ENCODE results near the gene YBX3.
"Not testable (repeated sequence)": the region's sequence is repeated elsewhere in the genome, so short reads cannot be mapped to it uniquely, and the experiment has no call there.

Gene YBX3

DNA sequence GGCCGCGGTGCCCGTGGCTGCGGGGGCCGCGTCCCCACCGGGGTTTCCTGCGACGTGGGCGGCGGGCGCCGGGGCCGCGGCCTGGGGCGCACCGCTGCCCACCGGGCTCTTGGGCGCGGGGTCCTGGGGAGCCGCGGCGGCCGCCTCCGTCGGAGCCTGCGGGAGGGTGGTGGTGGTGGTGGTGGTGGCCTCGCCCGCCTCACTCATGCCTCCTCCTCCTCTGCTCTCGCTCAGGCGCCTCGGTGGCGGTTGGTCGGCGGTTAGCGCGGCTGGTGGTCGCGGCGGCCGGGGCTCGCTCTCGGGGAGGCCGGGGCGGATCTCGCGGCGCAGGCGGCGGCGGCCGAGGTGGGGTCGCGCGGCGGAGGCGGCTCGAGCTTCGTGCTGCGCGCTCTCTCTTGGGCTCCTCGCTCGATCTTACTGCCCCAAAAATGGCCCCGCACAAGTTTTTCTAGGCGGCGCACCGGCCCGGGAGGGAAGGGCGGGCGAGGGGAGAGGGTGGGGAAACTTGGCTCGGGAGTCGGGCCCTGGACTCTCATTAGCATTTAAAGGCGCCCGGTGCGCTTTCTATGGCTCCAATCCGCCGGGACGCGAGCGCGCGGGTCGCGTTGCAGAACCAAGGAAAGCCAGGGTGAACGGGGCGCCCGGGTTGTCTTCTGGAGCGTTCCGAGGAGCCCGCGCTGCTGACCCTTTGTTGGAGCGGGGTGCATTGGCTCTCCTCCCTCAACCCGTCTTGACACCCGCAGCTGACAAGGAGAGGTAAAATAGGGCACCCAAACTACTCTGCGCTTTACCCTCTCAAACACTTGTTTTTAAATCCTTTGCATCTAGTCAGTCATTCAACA is at the start of gene YBX3:
TSS of gene YBX3 (minus strand) at position 419 of the 842 bp plus-strand sequence. CDS start at position 207, 212 bp downstream.
- DNase-seq, result peak; percentile 43 to 70

DNA sequence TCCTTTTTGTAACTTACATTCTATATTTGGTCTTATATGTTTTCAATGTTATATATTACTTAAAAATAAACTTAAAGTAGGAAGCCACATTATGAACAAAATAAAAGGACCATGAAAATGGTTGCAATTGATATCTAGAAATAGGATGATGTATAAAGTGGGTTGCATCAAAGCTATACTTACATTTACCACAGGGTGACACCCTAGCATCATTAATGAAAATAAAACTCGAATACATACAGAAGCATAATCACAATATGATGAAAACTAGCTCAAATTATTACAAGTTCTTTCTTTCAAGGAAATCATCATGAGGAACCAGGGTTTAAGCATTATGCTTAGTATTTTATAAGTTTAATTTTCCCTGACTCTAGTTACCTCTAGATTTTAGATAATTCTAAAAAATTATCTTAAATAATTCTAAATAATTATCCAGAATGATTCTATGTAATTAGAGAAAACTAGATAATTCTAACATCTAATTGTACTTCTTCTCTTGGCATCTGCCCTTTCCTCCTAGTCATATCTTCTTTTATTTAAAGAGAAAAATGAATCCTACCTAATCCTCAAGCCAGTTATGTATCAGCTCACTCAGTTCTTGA is 48.1 kb upstream of the YBX3 start:
- no peak for DNase-seq

DNA sequence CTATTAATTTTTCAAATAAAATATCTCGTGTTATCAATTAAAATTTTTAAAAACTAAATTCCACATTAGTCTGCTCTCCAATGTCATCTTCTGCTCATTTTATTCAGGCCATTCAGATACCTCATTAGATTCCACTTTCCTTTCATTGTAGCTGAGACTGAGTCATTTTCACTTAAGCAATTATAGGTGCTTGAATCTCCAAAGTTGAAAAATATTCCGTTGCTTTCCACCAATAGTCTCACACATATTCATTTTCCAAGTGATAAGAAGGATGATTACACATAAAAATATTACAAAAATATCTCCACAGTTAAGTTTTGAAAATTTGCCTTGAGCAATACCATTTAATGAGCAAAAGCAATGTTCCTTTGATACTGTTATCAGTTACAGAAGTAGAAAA is 36.5 kb upstream of the YBX3 start:
- no peak for DNase-seq

DNA sequence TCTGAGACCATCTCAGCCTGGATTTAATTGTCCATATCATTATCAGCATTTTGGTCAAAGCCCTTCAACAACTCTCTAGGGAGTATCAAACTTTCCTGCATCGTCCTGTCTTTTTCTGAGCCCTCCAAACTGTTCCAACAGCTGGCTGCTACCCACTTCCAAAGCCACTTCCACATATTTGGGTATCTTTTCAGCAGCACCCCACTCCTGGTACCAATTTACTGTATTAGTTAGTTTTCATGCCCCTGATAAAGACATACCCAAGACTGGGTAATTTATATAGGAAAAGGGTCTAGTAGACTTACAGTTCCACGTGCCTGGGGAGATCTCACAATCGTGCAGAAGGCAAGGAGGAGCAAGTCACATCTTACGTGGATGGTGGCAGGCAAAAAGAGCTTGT is 33.1 kb upstream of the YBX3 start:
- DNase-seq, result no peak

DNA sequence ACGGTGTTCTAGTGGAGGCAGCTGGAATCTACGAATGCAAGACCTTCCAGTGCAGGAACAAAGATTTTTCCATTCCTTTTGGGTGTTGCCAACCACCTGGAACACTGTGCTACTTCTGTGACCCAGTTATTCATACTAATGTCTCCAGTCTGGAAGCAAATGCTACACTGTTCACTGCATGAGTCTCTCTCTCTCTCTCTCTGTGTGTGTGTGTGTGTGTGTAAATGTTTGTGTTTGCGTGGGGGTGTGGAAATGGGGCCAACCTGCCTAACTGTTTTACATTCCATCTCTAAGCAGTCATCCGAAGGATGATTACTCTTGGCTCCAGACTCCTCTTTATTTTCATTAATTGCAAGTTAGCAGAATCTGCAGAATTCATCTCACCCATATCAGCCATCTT is 29.9 kb upstream of the YBX3 start:
- DNase-seq, result no peak

DNA sequence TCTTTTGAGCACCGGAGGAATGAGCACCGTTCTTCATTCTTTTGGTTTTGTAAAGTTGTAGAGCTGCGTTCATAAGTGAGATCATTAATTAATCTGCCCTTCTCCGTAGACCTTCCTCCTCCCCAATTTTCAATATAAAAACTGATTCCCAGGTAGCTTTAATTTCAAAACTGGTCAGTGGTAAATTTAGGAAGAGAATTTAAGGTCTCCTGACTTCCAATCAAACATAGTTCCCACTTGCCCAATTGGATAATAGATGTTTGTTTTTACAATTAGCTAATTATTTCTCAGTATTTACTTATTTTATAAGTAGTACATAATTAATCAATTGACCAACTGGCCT is 27.2 kb upstream of the YBX3 start:
- DNase-seq, result no peak

DNA sequence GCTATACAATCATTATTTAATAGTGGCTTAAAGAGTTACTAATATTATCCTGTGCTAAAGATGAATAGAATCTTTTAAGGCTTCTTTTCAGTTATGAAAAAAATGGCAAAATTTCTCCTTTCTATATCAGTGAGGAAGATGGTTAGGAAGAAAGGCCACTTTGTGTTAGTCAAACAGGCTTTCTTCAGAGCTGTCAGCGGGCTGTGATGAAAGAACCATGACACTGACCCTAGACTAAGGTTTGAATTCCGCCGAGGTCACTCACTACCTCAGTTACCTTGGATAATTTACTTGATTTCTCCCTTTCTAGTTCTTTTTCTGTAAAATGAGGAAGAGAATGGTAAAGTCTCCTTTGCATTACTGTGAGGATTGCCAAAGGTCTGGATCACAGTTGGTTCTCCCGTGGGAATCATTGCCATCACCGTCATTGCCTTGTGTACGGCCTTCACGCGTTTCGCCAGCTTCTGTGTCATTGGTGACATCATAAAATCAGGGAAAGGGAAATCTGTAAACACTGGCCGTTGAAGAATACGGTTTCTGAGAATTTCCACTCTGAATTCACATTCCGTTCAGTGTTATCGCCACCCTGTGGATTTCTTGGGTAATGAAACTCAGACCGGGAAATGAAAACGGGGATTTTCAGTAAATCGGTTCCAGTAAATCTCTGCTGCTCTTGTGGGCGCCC is 26.7 kb upstream of the YBX3 start:
- DNase-seq, result peak; percentile 59 to 67

DNA sequence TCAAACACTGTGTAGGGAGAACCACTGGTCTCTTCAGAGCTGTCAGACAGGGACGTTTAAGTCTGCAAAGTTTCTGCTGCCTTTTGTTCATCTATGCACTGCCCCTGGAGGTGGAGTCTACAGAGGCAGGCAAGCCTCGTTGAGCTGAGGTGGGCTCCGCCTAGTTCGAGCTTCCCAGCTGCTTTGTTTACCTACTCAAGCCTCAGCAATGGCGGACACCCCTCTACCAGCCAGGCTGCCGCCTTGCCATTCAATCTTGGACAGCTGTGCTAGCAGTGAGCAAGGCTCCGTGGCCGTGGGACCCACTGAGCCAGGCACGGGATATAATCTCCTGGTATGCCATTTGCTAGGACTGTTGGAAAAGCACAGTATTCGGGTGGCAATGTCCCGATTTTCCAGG is 24.6 kb upstream of the YBX3 start:
- no peak for DNase-seq

DNA sequence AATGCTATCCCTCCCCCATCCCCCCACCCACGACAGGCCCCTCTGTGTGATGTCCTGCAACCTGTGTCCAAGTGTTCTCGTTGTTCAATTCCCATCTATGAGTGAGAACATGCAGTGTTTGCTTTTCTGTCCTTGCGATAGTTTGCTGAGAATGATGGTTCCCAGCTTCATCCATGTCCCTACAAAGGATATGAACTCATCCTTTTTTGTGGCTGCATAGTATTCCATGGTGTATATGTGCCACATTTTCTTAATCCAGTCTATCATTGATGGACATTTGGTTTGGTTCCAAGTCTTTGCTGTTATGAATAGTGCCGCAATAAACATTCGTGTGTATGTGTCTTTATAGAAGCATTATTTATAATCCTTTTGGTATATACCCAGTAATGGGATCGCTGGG is 20.3 kb upstream of the YBX3 start:
- DNase-seq, result not testable (repeated sequence)

DNA sequence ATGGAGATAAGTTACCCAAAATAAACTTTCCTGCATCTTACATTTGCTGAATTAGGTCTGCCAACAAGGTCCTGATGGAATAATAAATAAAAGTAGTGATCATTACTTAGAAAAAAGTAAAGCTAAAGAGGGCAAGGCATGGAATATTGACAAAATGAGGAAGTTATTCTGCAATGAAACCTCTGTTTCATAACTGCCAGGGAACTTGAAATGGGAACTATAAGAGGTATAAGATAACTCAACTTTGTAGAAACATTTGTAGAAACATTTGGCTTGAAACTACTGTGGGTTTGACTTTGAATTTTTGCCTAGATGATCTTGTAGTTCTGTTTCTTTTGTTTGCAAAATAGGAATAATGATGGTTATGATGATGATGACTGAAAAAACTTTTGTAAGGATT is 18.7 kb upstream of the YBX3 start:
- no peak for DNase-seq

DNA sequence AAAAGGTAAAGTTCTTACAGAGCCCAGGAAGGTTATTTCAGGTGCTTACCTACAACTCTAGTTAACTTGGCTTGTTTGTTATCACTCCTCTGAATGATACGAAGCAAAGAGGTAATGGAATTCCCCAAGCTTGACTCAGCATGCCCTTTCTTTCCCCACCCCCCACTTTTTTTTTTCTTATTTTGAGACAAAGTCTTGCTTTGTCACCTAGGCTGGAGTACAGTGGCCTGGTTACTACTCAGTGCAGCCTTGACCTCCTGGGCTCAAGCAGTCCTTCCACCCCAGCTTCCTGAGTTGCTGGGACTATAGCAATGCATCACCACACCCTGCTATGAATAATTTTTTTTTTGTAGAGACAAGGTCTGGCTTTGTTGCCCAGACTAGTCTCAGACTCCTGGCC is 17.1 kb upstream of the YBX3 start:
- no peak for DNase-seq

DNA sequence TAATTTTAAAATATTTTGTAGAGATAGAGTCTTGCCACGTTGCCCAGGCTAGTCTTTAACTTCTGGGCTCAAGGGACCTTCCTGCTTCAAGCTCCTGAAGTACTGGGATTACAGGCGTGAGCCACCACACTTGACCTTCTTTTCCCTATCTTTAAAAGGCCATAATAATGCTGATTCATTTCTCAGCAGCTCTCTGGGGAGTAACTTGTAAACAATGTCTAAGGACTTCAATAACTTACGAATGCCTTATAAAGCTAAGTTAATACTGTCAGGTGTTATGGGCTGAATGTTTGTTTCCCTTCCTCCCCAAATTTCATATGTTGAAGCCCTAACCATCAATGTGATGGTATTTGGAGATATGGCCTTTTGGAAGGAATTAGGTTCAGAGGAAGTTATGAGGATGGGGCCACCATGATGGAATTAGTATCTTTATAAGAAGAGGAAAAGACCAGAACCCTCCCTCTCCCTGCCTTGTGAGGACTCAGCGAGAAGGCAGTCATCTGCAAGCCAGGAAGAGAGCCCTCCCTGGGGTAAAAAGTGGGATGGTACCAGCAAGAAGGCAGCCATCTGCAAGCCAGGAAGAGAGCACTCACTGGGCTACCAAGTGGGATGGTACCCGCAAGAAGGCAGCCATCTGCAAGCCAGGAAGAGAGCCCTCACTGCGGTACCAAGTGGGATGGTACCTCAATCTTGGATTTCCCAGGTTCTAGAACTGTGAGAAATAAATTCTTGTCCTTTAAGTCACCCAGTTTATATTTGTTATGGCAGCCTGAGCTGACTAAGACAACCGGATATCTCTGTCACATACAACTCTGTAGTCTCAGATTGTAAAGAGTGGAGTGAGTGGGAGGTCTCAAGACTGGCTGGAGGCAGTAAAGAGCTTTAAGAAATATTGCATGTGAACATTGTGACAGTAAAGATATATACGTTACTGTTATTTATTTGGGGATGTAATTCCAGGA is 16.3 kb upstream of the YBX3 start:
- DNase-seq, result no peak

DNA sequence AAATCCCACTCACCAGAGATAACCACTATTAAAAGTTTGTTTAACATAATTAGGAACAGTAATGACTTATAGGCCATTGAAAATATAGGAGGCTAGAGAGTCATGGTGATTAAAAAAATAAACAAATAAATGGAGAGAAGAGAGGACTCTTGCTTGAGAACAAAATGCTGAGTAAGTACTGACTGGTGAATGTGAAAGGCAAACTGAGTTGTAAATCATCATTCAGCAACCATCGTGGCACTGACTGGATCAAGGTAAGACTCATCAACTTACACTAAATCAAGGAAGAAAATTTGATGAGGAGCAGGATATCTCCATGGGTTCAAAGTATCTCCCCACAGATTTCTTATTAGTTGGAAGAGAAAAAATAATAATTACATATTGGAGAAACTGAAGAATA is 14.1 kb upstream of the YBX3 start:
- no peak for DNase-seq

DNA sequence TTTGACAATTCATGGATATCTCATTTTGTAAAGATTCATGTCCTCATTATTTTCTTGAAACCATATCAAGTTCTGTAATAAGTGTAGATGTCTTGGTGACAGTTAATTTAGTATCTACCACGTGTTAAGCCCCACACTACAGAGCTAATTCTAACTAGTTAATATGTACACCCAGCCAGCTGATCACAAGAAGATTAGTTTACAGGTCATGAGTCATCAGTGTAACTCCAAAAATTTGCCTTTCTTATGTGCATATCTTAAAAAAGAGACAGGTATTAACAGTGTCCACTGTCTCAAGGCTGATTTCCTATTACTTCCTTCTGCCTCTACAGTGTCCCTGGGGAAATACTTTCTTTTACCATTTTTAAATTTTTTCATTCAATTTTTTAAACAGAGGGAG is 13.3 kb upstream of the YBX3 start:
- no peak for DNase-seq

DNA sequence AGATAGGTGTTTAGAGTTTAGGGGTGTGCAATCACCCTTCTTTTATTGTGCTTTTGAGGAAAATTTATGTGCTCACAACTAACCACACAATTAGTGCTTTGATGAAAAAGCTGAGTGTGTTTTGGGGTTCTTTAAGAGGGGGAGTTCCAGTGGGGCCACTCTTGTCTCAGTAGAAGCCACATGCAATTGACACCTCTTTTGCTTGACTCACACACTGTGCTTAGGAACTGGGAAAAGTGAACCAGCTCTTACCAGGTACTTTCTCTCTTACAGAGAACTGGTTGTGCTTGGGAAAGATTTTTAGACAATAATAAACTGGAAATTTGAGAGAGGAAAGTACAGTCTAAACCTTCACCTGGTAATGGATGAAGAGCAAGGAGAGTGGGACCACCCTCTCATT is 12.3 kb upstream of the YBX3 start:
- DNase-seq, result no peak

DNA sequence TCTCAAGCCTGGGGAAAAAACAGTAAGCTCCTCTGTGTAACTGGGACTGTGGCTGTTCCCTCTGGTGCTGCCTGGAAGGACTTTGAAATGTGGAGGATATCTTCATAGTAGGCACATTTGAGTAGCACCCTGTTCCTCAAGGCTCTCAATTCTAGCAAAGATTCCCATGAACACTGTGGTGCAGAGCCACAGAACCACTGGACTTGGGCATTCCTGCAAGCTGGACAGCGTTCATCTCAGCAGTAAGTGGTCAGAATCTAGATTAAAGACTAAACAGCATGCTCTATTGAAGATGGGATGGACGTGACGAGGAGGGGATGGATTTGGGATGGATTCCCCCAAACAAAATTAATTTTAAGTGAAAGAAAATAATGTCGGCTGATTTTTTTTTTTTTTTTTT is 9.4 kb upstream of the YBX3 start:
- no peak for DNase-seq

DNA sequence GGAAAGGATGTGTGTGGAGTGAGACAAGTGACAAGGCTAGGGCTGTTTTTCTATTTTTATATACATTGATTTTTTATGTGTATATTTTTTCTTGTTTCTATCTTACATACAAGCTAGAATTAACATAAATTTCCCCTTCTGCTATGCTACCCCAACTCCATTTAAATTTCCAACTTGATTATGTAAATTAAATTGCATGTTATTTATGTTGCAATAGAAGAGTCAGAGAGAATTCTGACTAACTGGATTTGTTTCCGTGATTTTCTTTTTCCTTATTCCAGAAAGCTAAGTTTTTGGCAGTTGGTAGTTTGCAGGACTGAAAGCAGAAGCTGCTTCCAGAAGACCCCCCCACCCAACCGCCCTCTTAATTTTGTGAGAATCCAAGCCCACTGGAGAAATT is 8.9 kb upstream of the YBX3 start:
- DNase-seq, result no peak

DNA sequence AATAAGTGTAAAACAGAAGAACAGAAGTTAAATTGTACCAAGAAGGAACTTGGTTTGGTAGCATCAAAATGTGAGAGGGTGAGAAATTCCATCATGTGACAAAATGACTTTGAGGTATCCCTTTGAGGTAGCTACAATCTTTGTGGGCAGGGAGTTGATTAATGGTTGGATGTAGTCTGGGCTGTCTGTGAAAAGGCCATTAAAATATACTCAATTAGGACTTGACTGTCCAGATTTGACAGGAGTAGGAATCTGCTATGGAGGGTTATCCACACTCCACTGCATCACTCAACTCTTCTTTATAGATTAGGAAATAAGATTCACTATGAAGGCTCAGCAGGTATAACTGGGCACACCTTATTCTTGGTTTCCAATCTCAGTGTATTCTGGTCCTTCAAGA is 7.4 kb upstream of the YBX3 start:
- no peak for DNase-seq

DNA sequence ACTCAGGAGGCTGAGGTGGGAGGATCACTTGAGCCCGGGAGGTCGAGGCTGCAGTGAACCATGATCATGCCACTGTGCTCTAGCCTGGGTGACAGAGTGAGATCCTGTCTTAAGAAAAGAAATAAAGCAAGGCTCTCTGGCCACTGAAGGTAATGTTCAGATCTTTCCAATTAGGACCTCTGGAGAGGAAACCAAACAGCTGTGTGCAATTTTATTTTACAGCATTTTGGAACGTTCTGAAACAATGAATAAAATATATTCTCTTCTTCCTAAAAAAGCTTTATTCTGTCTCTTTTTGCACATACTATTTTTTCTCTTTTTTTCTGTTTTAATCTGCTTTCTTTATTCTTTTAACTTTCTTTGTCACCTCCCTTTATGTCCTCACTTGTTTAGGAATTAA is 5.0 kb upstream of the YBX3 start:
- DNase-seq, result no peak

DNA sequence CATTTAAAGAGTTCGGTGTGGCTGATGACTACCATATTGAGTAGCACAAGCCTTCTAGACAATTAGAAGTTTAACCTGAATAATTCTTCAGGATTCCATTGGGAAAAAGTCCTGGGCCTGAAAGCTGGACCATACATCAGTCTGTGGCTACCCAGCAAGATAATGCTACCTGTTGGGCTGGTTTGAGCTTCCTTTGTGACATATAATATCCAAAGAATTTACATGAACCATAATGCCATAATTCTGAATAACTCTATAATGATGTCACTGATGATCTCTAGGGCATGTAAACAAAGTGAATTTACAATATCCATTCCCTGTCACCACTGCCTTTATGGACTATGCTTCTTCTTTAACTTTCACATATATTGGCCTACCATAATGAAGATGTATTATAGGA is 3.8 kb upstream of the YBX3 start:
- no peak for DNase-seq

DNA sequence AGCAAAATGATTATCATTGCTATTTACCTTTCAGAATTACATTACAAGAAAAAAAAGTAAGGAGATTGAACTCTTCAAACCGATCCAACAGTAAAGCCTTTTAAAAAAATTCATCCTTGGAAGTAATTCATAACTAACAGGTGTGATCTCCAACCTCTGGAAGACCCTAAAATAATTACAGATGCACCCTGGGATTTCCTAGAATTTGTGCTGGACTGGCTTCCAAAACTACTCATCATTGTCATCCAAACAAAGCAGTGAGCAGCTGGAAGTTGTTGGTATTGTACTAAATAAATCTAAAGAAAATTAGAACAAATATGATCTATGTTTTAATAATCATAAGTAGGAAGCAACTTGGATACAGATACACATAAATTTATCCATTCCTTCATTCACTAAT is 1.9 kb upstream of the YBX3 start:
- DNase-seq, result no peak

DNA sequence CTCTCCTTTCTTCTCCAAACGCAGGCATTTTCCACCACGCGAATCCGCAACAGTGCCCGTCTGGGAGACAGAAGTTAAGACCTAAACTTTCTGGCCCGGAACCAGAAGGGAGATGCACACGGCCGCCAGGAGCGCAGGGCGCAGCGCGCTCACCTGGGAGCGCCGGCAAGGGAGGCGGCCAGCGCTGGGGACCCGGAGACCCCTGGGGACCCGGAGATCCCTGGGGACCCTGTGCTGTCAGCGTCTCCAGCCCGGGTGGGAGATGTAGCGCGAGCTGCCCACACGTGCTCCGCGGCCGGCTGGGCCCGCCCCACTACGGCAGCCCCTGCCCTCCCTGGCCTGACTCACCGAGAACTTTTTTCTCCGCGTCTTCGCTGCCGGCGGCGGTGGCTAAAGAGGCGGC is 620 bp downstream of the YBX3 start:
- peak; percentile 59 for DNase-seq
